SU-DHL-6 (cell line): ENCODE measurements around the gene GRIK1.

Experiments
- H2AFZ ChIP-seq: fragments of 200-600 bp; sonication (generic); 2 replicates; pipeline ENCODE4 v1.6.1; 2014; ENCODE audit warnings: low read depth, mild to moderate bottlenecking, moderate library complexity, mixed read lengths, antibody characterized with exemption, low read length; ENCODE audit not compliant: severe bottlenecking
- H3F3A ChIP-seq: fragments of 200-600 bp; shearing (Covaris generic); 2 replicates; pipeline ENCODE4 v1.6.0; 2016; ENCODE audit warnings: antibody characterized with exemption, mild to moderate bottlenecking; ENCODE audit not compliant: insufficient read depth
- H3K27ac ChIP-seq: fragments of 200-600 bp; sonication (generic); 2 replicates; pipeline ENCODE4 v1.5.1; 2016; ENCODE audit warnings: low read depth, mild to moderate bottlenecking, low read length, moderate library complexity, mixed read lengths
- H3K27me3 ChIP-seq: fragments of 200-600 bp; sonication (generic), shearing (Covaris generic); 2 replicates; pipeline ENCODE4 v1.6.0; 2014; ENCODE audit warnings: mild to moderate bottlenecking, low read length
- H3K36me3 ChIP-seq: fragments of 200-600 bp; sonication (generic); 2 replicates; pipeline ENCODE4 v1.6.1; 2014; ENCODE audit warnings: mild to moderate bottlenecking, low read length, mixed read lengths
- H3K4me2 ChIP-seq: fragments of 300-600, 200-600 bp; shearing (Covaris generic), sonication (generic); 2 replicates; pipeline ENCODE4 v1.6.0; 2014; ENCODE audit warnings: low read length, low read depth, mild to moderate bottlenecking; ENCODE audit not compliant: poor library complexity, severe bottlenecking
- H3K4me3 ChIP-seq: fragments of 200-600 bp; sonication (generic); 2 replicates; pipeline ENCODE4 v1.5.1; 2014; ENCODE audit warnings: antibody characterized with exemption, low read length, mild to moderate bottlenecking, mixed read lengths; ENCODE audit not compliant: insufficient read depth, poor library complexity, severe bottlenecking
- H3K79me2 ChIP-seq: fragments of 200-600 bp; sonication (generic); 2 replicates; pipeline ENCODE4 v1.6.1; 2014; ENCODE audit warnings: mild to moderate bottlenecking, low read length, moderate library complexity; ENCODE audit not compliant: insufficient read depth
- H3K9ac ChIP-seq: fragments of 200-600 bp; sonication (generic); 2 replicates; pipeline ENCODE4 v1.7.0; 2014; ENCODE audit warnings: mild to moderate bottlenecking, low read length
- H3K9me2 ChIP-seq: fragments of 200-600 bp; sonication (generic); replicated peaks from 2 replicates; pipeline ENCODE4 v1.6.1; 2014; ENCODE audit warnings: low read length; ENCODE audit not compliant: insufficient read depth
- H3K9me3 ChIP-seq: fragments of 200-600 bp; sonication (generic); 2 replicates; pipeline ENCODE4 v1.6.1; 2014; ENCODE audit warnings: low read length, mixed read lengths; ENCODE audit not compliant: insufficient read depth
- H4K20me1 ChIP-seq: fragments of 200-600 bp; sonication (generic); 2 replicates; pipeline ENCODE4 v1.6.1; 2014; ENCODE audit warnings: low read depth, mild to moderate bottlenecking, antibody characterized with exemption, low read length, moderate library complexity, mixed read lengths
- EZH2phosphoT487 ChIP-seq: fragments of 200-600 bp; sonication (generic), shearing (Covaris generic); conservative IDR thresholded peaks from 2 replicates; pipeline ENCODE4 v1.6.1; 2018; ENCODE audit warnings: mild to moderate bottlenecking, antibody characterized with exemption, low read length, moderate library complexity, mixed read lengths
- TF ChIP-seq, protein P1 (sequence below): fragments of 200-600 bp; sonication (generic); IDR thresholded peaks from one replicate; pipeline ENCODE4 v1.5.1; 2017; ENCODE audit warnings: antibody characterized with exemption, mild to moderate bottlenecking, low read length, moderate library complexity; ENCODE audit not compliant: insufficient read depth, poor library complexity, severe bottlenecking

Gene GRIK1

DNA sequence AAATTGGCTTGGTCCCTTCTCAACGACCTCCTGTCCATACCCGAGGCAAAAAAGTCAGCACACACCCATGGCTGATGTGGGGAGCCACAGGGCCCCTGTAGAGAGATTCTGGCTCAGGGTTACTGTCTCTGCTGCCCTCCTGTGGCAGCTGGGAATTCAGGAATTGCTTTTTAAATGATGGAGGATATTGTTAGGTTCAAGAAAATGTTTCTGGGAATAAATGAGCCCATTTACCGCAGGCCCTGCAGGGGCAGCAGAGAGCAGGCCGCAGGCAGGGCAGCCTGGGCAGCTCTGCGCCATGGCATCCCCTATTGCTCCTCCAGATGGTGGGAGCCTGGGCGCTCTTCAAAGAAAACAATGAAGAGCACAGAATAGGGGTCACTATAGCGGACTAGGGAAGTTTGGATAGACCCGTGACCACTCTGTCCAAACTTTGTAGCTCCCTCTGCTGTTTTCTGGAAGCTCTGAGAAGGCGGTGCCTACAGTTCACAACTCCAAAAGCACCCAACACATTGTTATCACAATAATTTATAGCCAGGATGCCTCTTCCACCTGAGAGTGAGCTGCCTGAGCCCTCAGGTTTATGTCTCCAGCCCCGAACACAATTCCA, 440.0 kb downstream of the GRIK1 start:
- H3K9me2 ChIP-seq: no peaks in the 10 kb centered on the region
- TF ChIP-seq EZH2phosphoT487: no peak
- TF ChIP-seq, protein P1, sequence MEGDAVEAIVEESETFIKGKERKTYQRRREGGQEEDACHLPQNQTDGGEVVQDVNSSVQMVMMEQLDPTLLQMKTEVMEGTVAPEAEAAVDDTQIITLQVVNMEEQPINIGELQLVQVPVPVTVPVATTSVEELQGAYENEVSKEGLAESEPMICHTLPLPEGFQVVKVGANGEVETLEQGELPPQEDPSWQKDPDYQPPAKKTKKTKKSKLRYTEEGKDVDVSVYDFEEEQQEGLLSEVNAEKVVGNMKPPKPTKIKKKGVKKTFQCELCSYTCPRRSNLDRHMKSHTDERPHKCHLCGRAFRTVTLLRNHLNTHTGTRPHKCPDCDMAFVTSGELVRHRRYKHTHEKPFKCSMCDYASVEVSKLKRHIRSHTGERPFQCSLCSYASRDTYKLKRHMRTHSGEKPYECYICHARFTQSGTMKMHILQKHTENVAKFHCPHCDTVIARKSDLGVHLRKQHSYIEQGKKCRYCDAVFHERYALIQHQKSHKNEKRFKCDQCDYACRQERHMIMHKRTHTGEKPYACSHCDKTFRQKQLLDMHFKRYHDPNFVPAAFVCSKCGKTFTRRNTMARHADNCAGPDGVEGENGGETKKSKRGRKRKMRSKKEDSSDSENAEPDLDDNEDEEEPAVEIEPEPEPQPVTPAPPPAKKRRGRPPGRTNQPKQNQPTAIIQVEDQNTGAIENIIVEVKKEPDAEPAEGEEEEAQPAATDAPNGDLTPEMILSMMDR: peak; percentile 44
- H4K20me1 ChIP-seq: no peaks in the 10 kb centered on the region
- H3K27me3 ChIP-seq: no peaks in the 10 kb centered on the region
- no peak overlapping the region for H3K4me2 ChIP-seq
- H3K4me3 ChIP-seq: no peak overlapping the region
- H3K9ac ChIP-seq: no peak overlapping the region
- no peaks in the 10 kb centered on the region for H3F3A ChIP-seq
- no peaks in the 10 kb centered on the region for H3K79me2 ChIP-seq
- no peaks in the 10 kb centered on the region for H3K36me3 ChIP-seq
- no peak overlapping the region for H2AFZ ChIP-seq
- H3K9me3 ChIP-seq: no peaks in the 10 kb centered on the region
- H3K27ac ChIP-seq: no peak overlapping the region

DNA sequence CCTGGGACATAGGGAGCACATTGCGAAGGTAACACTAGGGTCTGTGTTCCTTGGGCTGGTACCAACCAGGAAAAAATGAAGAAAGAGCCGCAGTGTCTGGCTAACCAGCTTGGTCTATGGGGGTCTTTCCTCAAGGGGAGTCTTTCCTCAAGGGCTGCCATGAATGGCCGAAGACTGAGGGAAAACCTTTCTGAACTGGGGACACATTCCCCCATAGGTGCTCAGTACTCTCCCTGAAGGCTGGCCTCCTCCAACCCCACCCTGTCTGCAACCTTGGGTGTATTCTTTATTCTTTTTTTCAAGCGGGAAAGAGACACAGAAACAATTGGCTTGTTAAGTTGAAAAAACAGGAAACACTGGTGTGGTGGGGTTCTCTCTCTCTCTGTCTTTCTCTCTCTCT, 440.6 kb downstream of the GRIK1 start:
- Histone ChIP-seq H4K20me1 (no peaks in the 10 kb centered on the region), H3K4me2 (no peak overlapping the region), H3F3A (no peaks in the 10 kb centered on the region), H3K27me3 (no peaks in the 10 kb centered on the region), H3K9me2 (no peaks in the 10 kb centered on the region), H3K27ac (no peak overlapping the region), H3K9ac (no peak overlapping the region), H2AFZ (no peak overlapping the region), H3K9me3 (no peaks in the 10 kb centered on the region), H3K4me3 (no peak overlapping the region), H3K79me2 (no peaks in the 10 kb centered on the region), H3K36me3 (no peaks in the 10 kb centered on the region)
- TF ChIP-seq, protein P1: no peak
- no peak for TF ChIP-seq EZH2phosphoT487

DNA sequence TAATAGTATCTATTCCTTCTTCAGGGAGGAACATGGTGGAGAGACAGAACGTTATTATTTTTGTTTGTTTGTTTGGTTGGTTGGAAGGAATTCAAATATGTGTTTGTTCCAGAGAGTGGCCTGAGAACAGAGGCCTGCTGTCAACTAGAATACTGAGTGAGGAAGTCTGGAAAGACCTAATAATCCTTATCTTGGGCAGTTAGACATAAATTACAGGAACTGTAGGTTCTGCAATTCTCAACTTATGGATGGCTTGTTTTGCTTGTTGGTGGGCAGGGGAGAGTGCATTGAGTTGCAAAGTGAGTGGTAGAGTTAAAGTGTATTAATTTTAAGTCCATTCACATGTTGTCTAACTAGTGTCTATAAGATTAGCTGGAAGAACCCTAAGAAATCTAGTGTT, 443.5 kb downstream of the GRIK1 start:
- H4K20me1 ChIP-seq: no peaks in the 10 kb centered on the region
- H3K9me3 ChIP-seq: no peaks in the 10 kb centered on the region
- H3K9me2 ChIP-seq: no peaks in the 10 kb centered on the region
- no peaks in the 10 kb centered on the region for H3F3A ChIP-seq
- no peak overlapping the region for H3K4me3 ChIP-seq
- no peak overlapping the region for H3K27ac ChIP-seq
- H3K79me2 ChIP-seq: no peaks in the 10 kb centered on the region
- H3K27me3 ChIP-seq: no peaks in the 10 kb centered on the region
- no peak overlapping the region for H2AFZ ChIP-seq
- no peak for TF ChIP-seq EZH2phosphoT487
- no peak overlapping the region for H3K4me2 ChIP-seq
- no peak overlapping the region for H3K9ac ChIP-seq
- no peaks in the 10 kb centered on the region for H3K36me3 ChIP-seq

DNA sequence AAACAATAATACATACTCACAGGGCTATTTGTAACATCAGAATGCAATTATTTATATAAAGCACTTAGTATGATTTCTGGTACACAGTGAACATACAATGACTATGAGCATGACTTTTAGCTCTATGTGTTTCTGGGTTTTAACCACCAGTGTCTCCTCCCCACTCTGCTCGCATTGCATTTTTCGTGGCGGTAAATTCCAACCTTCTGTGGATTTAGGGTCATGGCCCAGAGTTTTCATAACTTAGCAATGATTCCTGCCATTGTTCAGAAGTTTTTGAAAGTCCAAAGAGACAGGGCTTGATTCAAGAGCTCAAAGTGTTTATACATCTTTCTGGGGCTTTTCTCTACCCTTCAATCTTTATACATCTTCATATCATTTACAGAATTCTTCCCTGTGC, 449.8 kb downstream of the GRIK1 start:
- no peaks in the 10 kb centered on the region for H3K79me2 ChIP-seq
- H3K36me3 ChIP-seq: no peaks in the 10 kb centered on the region
- no peaks in the 10 kb centered on the region for H3K9me3 ChIP-seq
- H3K9ac ChIP-seq: no peak overlapping the region
- H3K9me2 ChIP-seq: no peaks in the 10 kb centered on the region
- no peak for TF ChIP-seq EZH2phosphoT487
- TF ChIP-seq, protein P1: no peak
- no peaks in the 10 kb centered on the region for H3F3A ChIP-seq
- no peak overlapping the region for H2AFZ ChIP-seq
- no peak overlapping the region for H3K4me3 ChIP-seq
- H4K20me1 ChIP-seq: no peaks in the 10 kb centered on the region
- H3K4me2 ChIP-seq: no peak overlapping the region
- no peak overlapping the region for H3K27ac ChIP-seq
- no peaks in the 10 kb centered on the region for H3K27me3 ChIP-seq
